BLaER1 treated with 17β-estradiol and CSF1 and Interleukin-3, amounts not matched to agents 10 nM and 100 nM (cell line): ENCODE measurements around the gene GCK.

ENCODE experiments used
- H3K27ac ChIP-seq, 11 experiments: shearing (Covaris generic); formaldehyde crosslinking; 2 replicates each; pipeline ENCODE4 v1.8.1; 2022
- H3K27me3 ChIP-seq, 11 experiments: shearing (Covaris generic); formaldehyde crosslinking; 2 replicates each; pipeline ENCODE4 v1.8.1; 2022
- H3K36me3 ChIP-seq, 11 experiments: shearing (Covaris generic); formaldehyde crosslinking; 2 replicates each; pipeline ENCODE4 v1.8.1; 2022
- H3K4me1 ChIP-seq, 10 experiments: shearing (Covaris generic); formaldehyde crosslinking; 2 replicates each; pipeline ENCODE4 v1.8.1; 2022
- H3K4me2 ChIP-seq, 11 experiments: shearing (Covaris generic); formaldehyde crosslinking; 2 replicates each; pipeline ENCODE4 v1.8.1; 2022
- H3K4me3 ChIP-seq, 10 experiments: shearing (Covaris generic); formaldehyde crosslinking; 2 replicates each; pipeline ENCODE4 v1.8.1; 2022
- H3K9ac ChIP-seq, 11 experiments: shearing (Covaris generic); formaldehyde crosslinking; 2 replicates each; pipeline ENCODE4 v1.8.1; 2022
- H3K9me3 ChIP-seq, 11 experiments: shearing (Covaris generic); formaldehyde crosslinking; replicated peaks in 1 of 11; 2 replicates each; pipeline ENCODE4 v1.8.1; 2022
- H4K20me1 ChIP-seq, 11 experiments: shearing (Covaris generic); formaldehyde crosslinking; 2 replicates each; pipeline ENCODE4 v1.8.1; 2022
- Cebpa-rat ChIP-seq, 11 experiments: shearing (Covaris generic); IDR thresholded peaks; 2 replicates each; pipeline ENCODE4 v1.8.1; 2022

The GCK gene

GRCh38 chr7:44197474-44197873, 8.2 kb upstream of the GCK start:
- Histone ChIP-seq H3K4me3 (no peak overlapping the region), H3K36me3 (no peaks in the 10 kb centered on the region; a peak in 1 of 22 replicates), H4K20me1 (peaks cover 0 to 11% (median 7%) of the 10 kb centered on the region in 11 experiments; a peak in 14 of 22 replicates), H3K9me3 (peaks cover 0 to 6% (median 0%) of the 10 kb centered on the region in 11 experiments; a peak in 1 of 22 replicates), H3K27me3 (no peaks in the 10 kb centered on the region), H3K27ac (no peak overlapping the region), H3K4me2 (no peak overlapping the region), H3K9ac (no peak overlapping the region), H3K4me1 (peaks cover 8 to 25% (median 18%) of the 10 kb centered on the region in 10 experiments)
- TF ChIP-seq Cebpa-rat (IDR thresholded peaks at IDR 0.05) = no peak

GRCh38 chr7:44196450-44196872, 7.2 kb upstream of the GCK start:
- Histone ChIP-seq H3K36me3 (no peaks in the 10 kb centered on the region), H4K20me1 (peaks cover 0 to 1% (median 0%) of the 10 kb centered on the region in 11 experiments; a peak in 3 of 22 replicates), H3K4me2 (peak overlapping the region in 4 of 11 experiments; percentile 13 to 43 (median 23); a peak in 5 of 22 replicates), H3K4me3 (no peak overlapping the region), H3K27me3 (no peaks in the 10 kb centered on the region), H3K9me3 (peaks cover 0 to 6% (median 0%) of the 10 kb centered on the region in 11 experiments; a peak in 1 of 22 replicates), H3K27ac (no peak overlapping the region), H3K4me1 (peaks cover 0 to 14% (median 9%) of the 10 kb centered on the region in 10 experiments; a peak in 13 of 20 replicates), H3K9ac (no peak overlapping the region; a peak in 1 of 22 replicates)
- no peak for TF ChIP-seq Cebpa-rat (IDR thresholded peaks at IDR 0.05)

DNA sequence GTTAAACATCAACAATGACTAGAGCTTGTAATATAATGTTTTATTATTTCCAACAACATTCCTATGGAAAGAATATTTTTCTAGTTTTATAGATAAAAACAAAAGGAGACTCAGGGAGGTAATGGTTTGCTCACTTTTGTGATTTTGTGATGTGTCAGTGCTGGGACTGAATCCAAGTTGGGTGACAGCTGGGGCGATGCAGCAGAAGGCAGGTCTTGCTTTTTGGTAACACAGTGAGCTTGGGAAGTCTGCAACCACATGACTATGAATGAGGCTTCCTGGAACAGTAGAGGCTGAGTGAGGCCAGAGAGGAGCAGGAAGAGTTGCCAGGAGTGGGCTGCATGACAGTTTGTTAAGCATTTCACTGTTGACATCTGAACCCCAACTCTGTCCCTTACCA, 6.7 kb upstream of the GCK start:
- Histone ChIP-seq H3K9ac (no peak overlapping the region), H3K4me3 (no peak overlapping the region), H4K20me1 (no peaks in the 10 kb centered on the region), H3K9me3 (peaks cover 0 to 6% (median 0%) of the 10 kb centered on the region in 11 experiments; a peak in 1 of 22 replicates), H3K27ac (no peak overlapping the region), H3K4me2 (peak overlapping the region in 6 of 11 experiments; percentile 10 to 43 (median 23); a peak in 6 of 22 replicates), H3K4me1 (peaks cover 0 to 14% (median 9%) of the 10 kb centered on the region in 10 experiments; a peak in 11 of 20 replicates), H3K27me3 (no peaks in the 10 kb centered on the region), H3K36me3 (no peaks in the 10 kb centered on the region)
- no peak for TF ChIP-seq Cebpa-rat (IDR thresholded peaks at IDR 0.05)

GRCh38 chr7:44194562-44195145, 5.4 kb upstream of the GCK start:
- no peaks in the 10 kb centered on the region for H3K36me3 ChIP-seq
- no peaks in the 10 kb centered on the region for H3K27me3 ChIP-seq
- H4K20me1 ChIP-seq = no peaks in the 10 kb centered on the region
- peaks cover 0 to 14% (median 9%) of the 10 kb centered on the region in 10 experiments; a peak in 11 of 20 replicates for H3K4me1 ChIP-seq
- no peak overlapping the region for H3K4me2 ChIP-seq
- no peak overlapping the region for H3K9ac ChIP-seq
- peaks cover 0 to 6% (median 0%) of the 10 kb centered on the region in 11 experiments; a peak in 1 of 22 replicates for H3K9me3 ChIP-seq
- no peak overlapping the region for H3K27ac ChIP-seq
- H3K4me3 ChIP-seq = no peak overlapping the region
- TF ChIP-seq Cebpa-rat (IDR thresholded peaks at IDR 0.05) = no peak

DNA sequence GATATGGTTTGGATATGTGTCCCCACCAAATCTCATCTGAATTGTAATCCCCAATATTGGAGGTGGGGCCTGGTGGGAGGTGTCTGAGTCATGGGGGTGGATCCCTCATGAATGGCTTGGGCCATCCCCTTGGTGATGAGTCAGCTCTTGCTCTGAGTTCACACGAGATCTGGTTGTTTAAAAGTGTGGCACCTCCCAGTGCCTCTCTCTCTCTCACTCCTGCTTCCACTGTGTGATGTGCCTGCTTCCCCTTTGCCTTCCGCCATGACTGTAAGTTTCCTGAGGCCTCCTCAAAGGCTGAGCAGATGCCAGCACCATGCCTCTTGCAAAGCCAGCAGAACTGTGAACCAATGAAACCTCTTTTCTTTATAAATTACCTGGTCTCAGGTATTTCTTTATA, 4.8 kb upstream of the GCK start:
- no peak overlapping the region for H3K4me2 ChIP-seq
- TF ChIP-seq Cebpa-rat (IDR thresholded peaks at IDR 0.05) = no peak
- H3K27ac ChIP-seq = no peak overlapping the region

DNA sequence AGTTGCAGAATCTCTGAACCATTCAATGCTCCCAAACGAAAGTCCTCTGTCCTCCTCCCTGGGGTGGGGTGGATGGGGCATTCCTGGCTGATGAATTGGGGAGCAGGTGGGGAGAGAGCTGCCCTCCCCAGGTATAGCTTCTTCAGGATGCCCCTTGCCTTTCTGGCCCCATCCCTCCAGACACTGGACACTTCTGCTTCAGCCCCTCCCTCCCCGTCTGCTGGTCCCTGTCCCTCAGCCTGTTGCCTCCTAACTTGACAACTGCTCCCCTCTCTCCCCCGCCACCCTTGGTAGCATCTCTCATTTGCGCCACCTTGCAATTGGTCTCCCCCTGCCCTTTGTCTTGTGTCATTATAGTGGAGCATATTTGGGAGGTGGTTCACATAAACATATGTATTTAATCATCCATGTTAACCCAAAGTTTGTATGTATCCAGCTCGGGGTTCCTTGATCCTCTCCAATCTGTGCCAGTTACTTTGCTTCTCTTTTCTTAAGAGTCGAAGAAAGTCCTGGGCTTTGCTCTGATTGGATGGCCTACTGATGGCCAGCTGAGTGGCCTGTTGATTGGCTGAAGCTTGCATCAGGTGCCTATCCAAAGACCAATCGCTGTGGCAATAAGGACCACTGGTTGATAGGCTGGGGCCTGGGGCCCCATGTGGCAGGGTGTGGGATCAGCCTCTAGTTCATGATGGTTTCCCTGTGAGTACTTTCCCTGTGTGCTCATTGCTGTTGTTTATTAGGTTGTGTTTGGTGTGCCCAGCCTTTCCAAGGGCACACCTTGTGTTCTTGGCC, 4.0 kb upstream of the GCK start:
- H3K4me1 ChIP-seq = peaks cover 0 to 14% (median 9%) of the 10 kb centered on the region in 10 experiments; a peak in 11 of 20 replicates
- no peak overlapping the region for H3K27ac ChIP-seq
- no peak for TF ChIP-seq Cebpa-rat (IDR thresholded peaks at IDR 0.05)
- no peak overlapping the region for H3K4me3 ChIP-seq
- H4K20me1 ChIP-seq = no peaks in the 10 kb centered on the region
- no peak overlapping the region for H3K9ac ChIP-seq
- H3K27me3 ChIP-seq = no peaks in the 10 kb centered on the region
- no peak overlapping the region for H3K4me2 ChIP-seq
- peaks cover 0 to 6% (median 0%) of the 10 kb centered on the region in 11 experiments; a peak in 1 of 22 replicates for H3K9me3 ChIP-seq
- H3K36me3 ChIP-seq = no peaks in the 10 kb centered on the region

More for the DNA sequence above, 4.8 kb upstream of the GCK start:
- H3K4me1 ChIP-seq = peaks cover 0 to 14% (median 9%) of the 10 kb centered on the region in 10 experiments; a peak in 11 of 20 replicates
- H3K9me3 ChIP-seq = peaks cover 0 to 6% (median 0%) of the 10 kb centered on the region in 11 experiments; a peak in 1 of 22 replicates
- no peak overlapping the region for H3K9ac ChIP-seq
- H4K20me1 ChIP-seq = no peaks in the 10 kb centered on the region
- no peaks in the 10 kb centered on the region for H3K27me3 ChIP-seq
- H3K36me3 ChIP-seq = no peaks in the 10 kb centered on the region
- no peak overlapping the region for H3K4me3 ChIP-seq

DNA sequence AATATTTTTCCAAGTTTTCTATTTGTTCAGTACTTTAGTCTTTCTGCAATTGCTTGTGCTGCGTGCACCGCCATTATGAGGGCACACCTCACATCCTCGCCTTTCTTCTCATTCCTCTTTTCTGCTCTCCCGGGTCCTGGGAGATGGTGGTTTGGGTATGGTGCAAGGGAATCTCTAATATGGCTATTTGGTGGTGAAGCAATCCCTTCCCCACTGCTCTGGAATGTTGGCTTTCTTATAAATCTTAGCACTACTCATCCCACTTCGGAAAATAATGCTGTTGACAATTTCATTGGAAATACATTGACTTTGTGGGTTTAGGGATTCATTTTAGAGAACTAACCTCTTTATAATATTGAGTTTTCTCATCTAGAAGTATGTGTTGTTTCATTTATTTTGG, 1.9 kb upstream of the GCK start:
- Histone ChIP-seq H3K27me3 (no peaks in the 10 kb centered on the region), H3K4me2 (no peak overlapping the region), H3K36me3 (no peaks in the 10 kb centered on the region), H3K27ac (no peak overlapping the region), H3K9me3 (peaks cover 0 to 6% (median 0%) of the 10 kb centered on the region in 11 experiments; a peak in 1 of 22 replicates), H4K20me1 (no peaks in the 10 kb centered on the region), H3K9ac (no peak overlapping the region), H3K4me1 (peaks cover 0 to 27% (median 4%) of the 10 kb centered on the region in 10 experiments; a peak in 12 of 20 replicates), H3K4me3 (no peak overlapping the region)
- no peak for TF ChIP-seq Cebpa-rat (IDR thresholded peaks at IDR 0.05)

GRCh38 chr7:44189993-44190872, 994 bp upstream of the GCK start:
- H3K4me3 ChIP-seq = no peak overlapping the region
- H3K9ac ChIP-seq = no peak overlapping the region
- no peaks in the 10 kb centered on the region for H3K27me3 ChIP-seq
- peaks cover 0 to 25% (median 4%) of the 10 kb centered on the region in 10 experiments; a peak in 11 of 20 replicates for H3K4me1 ChIP-seq
- H3K36me3 ChIP-seq = no peaks in the 10 kb centered on the region
- H4K20me1 ChIP-seq = no peaks in the 10 kb centered on the region
- H3K9me3 ChIP-seq = peaks cover 0 to 6% (median 0%) of the 10 kb centered on the region in 11 experiments; a peak in 1 of 22 replicates
- H3K27ac ChIP-seq = no peak overlapping the region
- H3K4me2 ChIP-seq = no peak overlapping the region
- no peak for TF ChIP-seq Cebpa-rat (IDR thresholded peaks at IDR 0.05)
